Adipocyte (in vitro differentiated cells): ENCODE measurements around the gene UTS2B.
"Not testable (repeated sequence)": the region's sequence is repeated elsewhere in the genome, so short reads cannot be mapped to it uniquely, and the experiment has no call there.

Experiments
- DNase-seq: peaks from one replicate; pipeline ENCODE4 v3.0.0-alpha.2; 2015; ENCODE audit warnings: low read depth
- H3K27me3 ChIP-seq: replicated peaks from 2 replicates; pipeline ENCODE4 v1.7.0; 2013; ENCODE audit warnings: mild to moderate bottlenecking, low read length, moderate library complexity; ENCODE audit not compliant: control insufficient read depth, insufficient read depth
- H3K36me3 ChIP-seq: 2 replicates; pipeline ENCODE4 v1.7.0; 2013; ENCODE audit warnings: low read length, mild to moderate bottlenecking, moderate library complexity; ENCODE audit not compliant: control insufficient read depth, insufficient read depth, severe bottlenecking
- H3K4me1 ChIP-seq: 2 replicates; pipeline ENCODE4 v1.7.0; 2013; ENCODE audit warnings: mild to moderate bottlenecking, low read length, moderate library complexity; ENCODE audit not compliant: control insufficient read depth, insufficient read depth
- H3K4me3 ChIP-seq: 2 replicates; pipeline ENCODE4 v1.7.0; 2013; ENCODE audit warnings: mild to moderate bottlenecking, low read length, moderate library complexity
- H3K9ac ChIP-seq: 2 replicates; pipeline ENCODE4 v1.7.0; 2013; ENCODE audit warnings: mild to moderate bottlenecking, low read length, moderate library complexity
- H3K9me3 ChIP-seq: 2 replicates; pipeline ENCODE4 v1.7.0; 2013; ENCODE audit warnings: mild to moderate bottlenecking, low read length, moderate library complexity; ENCODE audit not compliant: control insufficient read depth

Gene UTS2B

GRCh38 chr3:191254098-191254873 is 76.0 kb downstream of the UTS2B start:
- peak; percentile 19 for DNase-seq

GRCh38 chr3:191253089-191253799 is 77.1 kb downstream of the UTS2B start:
- no peaks in the 10 kb centered on the region for H3K9me3 ChIP-seq
- no peak for DNase-seq
- no peaks in the 10 kb centered on the region for H3K36me3 ChIP-seq
- no peaks in the 10 kb centered on the region for H3K4me1 ChIP-seq
- H3K4me3 ChIP-seq = no peak overlapping the region
- H3K9ac ChIP-seq = no peak overlapping the region
- no peaks in the 10 kb centered on the region for H3K27me3 ChIP-seq

More at GRCh38 chr3:191254098-191254873, 76.0 kb downstream of the UTS2B start:
- no peaks in the 10 kb centered on the region for H3K27me3 ChIP-seq
- H3K9ac ChIP-seq = no peak overlapping the region
- H3K4me1 ChIP-seq = no peaks in the 10 kb centered on the region
- no peaks in the 10 kb centered on the region for H3K36me3 ChIP-seq
- no peaks in the 10 kb centered on the region for H3K9me3 ChIP-seq
- no peak overlapping the region for H3K4me3 ChIP-seq

DNA sequence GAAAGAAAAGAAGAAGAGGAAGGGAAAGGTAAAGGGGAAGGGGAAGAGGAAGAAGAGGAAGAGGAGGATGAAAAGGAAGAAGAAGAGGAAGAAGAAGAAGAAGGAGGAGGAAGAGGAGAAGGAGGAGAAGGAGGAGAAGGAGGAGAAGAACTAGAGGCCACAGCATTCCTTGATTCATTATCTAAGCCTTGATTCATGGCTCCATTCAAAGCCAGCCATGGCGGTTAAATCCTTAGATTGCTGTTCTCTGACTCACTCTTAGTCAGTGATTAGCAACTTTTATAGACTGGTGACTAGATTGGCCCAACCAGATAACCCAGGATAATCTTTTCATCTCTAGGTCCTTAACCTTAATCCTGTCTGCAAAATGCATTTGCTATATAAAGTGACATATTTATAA is 83.7 kb downstream of the UTS2B start:
- Histone ChIP-seq H3K4me3 (no peak overlapping the region), H3K36me3 (no peaks in the 10 kb centered on the region), H3K9me3 (no peaks in the 10 kb centered on the region), H3K27me3 (no peaks in the 10 kb centered on the region), H3K4me1 (no peaks in the 10 kb centered on the region), H3K9ac (no peak overlapping the region)
- DNase-seq = peak; percentile 48

- H3K27me3 ChIP-seq, H3K4me3 ChIP-seq, H3K36me3 ChIP-seq, H3K9ac ChIP-seq, H3K4me1 ChIP-seq, DNase-seq, H3K9me3 ChIP-seq: not testable (repeated sequence)
Measured at GRCh38 chr3:191246034-191246433, 84.3 kb downstream of the UTS2B start.

DNA sequence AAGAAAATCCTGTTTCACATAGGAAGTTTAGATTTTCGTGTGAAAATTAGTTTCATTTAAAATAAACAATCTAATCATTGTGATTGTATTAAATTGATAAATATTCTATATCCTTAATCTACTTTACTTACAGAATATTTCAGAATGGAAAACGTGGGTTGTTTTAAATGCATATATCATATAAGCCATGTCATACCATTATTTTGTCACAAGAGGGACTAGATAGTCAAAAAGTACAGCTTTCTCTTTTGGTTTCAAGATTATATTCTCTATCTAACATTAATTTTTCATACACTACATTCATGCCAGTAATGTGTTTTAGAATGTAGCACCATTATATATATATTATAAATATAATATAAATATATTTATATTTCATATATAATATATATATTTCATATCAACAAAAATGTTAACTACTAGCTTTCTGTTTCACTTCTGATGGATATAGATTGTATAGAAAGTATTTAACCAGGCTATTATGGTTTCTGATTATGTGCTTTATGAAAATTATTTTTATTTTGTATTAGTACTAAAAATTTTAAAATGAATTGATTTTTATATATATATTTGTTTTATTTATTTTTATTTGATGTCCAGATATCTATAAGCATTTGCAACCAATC is 86.0 kb downstream of the UTS2B start:
- Histone ChIP-seq H3K4me3 (no peak overlapping the region), H3K27me3 (no peaks in the 10 kb centered on the region), H3K36me3 (no peaks in the 10 kb centered on the region), H3K4me1 (peaks cover 7% of the 10 kb centered on the region), H3K9ac (no peak overlapping the region), H3K9me3 (no peaks in the 10 kb centered on the region)
- DNase-seq = peak; percentile 69

DNA sequence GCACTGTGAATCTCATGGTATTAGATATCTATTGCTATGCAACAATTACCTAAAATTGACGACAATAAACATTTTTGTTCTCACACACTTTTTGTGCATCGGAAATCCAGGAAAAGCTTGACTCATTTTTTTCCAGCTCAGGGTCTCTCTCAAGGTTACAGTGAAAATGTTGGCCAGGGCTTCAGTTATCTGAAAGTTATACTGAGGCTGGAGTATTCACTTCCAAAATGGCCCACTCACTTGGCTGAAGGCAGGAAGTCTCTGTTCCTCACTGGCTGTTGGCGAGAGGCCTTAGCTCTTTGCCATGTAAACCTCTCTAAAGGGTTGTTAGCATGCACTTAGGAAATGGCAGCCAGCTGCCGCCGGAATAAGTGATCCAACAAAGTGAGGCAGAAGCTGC is 89.8 kb downstream of the UTS2B start:
- Histone ChIP-seq H3K4me3 (peak overlapping the region; percentile 27), H3K9ac (no peak overlapping the region), H3K27me3 (no peaks in the 10 kb centered on the region), H3K4me1 (peaks cover 32% of the 10 kb centered on the region), H3K36me3 (no peaks in the 10 kb centered on the region), H3K9me3 (no peaks in the 10 kb centered on the region)
- no peak for DNase-seq

- Histone ChIP-seq H3K9ac (no peak overlapping the region), H3K27me3 (no peaks in the 10 kb centered on the region), H3K4me3 (no peak overlapping the region), H3K36me3 (no peaks in the 10 kb centered on the region), H3K9me3 (no peaks in the 10 kb centered on the region), H3K4me1 (peaks cover 33% of the 10 kb centered on the region)
- no peak for DNase-seq
Measured at GRCh38 chr3:191239407-191240031, 90.8 kb downstream of the UTS2B start.

GRCh38 chr3:191238321-191238817 is 92.0 kb downstream of the UTS2B start:
- Histone ChIP-seq H3K9ac (peak overlapping the region; percentile 2), H3K9me3 (no peaks in the 10 kb centered on the region), H3K27me3 (no peaks in the 10 kb centered on the region), H3K4me1 (peaks cover 33% of the 10 kb centered on the region), H3K4me3 (peak overlapping the region; percentile 10), H3K36me3 (no peaks in the 10 kb centered on the region)
- DNase-seq = peak; percentile 70

GRCh38 chr3:191237047-191237882 is 93.1 kb downstream of the UTS2B start:
- DNase-seq = no peak
- Histone ChIP-seq H3K4me3 (no peak overlapping the region), H3K36me3 (no peaks in the 10 kb centered on the region), H3K9me3 (no peaks in the 10 kb centered on the region), H3K9ac (no peak overlapping the region), H3K27me3 (no peaks in the 10 kb centered on the region), H3K4me1 (peaks cover 33% of the 10 kb centered on the region)

DNA sequence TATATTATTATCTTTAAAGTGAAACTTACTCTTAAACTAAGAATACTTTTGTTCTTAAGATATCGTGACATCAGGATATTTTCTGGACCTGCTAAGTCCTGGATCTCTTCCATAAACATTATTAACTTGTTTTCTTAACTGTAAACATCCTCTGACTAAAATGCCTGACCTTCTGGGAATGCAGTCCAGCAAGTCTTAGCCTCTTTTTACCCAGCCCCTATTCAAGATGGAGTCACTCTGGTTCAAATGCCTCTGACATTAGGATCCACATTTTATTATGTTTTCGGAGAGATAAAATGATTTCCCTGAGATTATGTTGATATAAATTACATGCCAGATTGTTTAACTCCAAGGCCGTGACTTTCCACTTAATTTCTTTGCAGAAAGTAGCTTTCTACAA is 93.7 kb downstream of the UTS2B start:
- H3K27me3 ChIP-seq = no peaks in the 10 kb centered on the region
- H3K9ac ChIP-seq = peak overlapping the region; percentile 50
- H3K9me3 ChIP-seq = no peaks in the 10 kb centered on the region
- H3K36me3 ChIP-seq = no peaks in the 10 kb centered on the region
- peak overlapping the region; percentile 29 for H3K4me3 ChIP-seq
- DNase-seq = peak; percentile 60
- H3K4me1 ChIP-seq = peaks cover 33% of the 10 kb centered on the region
